ENCODE results near the gene ZNF22.

GRCh38 chr10:45015590-45015989 is 14.9 kb downstream of the ZNF22 start:
- TF ChIP-seq, protein P1, sequence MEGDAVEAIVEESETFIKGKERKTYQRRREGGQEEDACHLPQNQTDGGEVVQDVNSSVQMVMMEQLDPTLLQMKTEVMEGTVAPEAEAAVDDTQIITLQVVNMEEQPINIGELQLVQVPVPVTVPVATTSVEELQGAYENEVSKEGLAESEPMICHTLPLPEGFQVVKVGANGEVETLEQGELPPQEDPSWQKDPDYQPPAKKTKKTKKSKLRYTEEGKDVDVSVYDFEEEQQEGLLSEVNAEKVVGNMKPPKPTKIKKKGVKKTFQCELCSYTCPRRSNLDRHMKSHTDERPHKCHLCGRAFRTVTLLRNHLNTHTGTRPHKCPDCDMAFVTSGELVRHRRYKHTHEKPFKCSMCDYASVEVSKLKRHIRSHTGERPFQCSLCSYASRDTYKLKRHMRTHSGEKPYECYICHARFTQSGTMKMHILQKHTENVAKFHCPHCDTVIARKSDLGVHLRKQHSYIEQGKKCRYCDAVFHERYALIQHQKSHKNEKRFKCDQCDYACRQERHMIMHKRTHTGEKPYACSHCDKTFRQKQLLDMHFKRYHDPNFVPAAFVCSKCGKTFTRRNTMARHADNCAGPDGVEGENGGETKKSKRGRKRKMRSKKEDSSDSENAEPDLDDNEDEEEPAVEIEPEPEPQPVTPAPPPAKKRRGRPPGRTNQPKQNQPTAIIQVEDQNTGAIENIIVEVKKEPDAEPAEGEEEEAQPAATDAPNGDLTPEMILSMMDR (IDR thresholded peaks at IDR 0.05), result no peak
- no peak for TF ChIP-seq EP300 (IDR thresholded peaks at IDR 0.05)
